Activated naive CD8-positive, alpha-beta T cell treated with anti-CD3 and anti-CD28 coated beads, Interleukin-2, amount 10 ng/mL, durations not matched to agents 7 days and 5 days (primary cell): ENCODE data around the gene GNS. TPM values are rescaled to one million over a fixed set of nuclear protein-coding genes. Genes with fewer than 3 reads are reported as not detected.
"Not testable (repeated sequence)": the region's sequence is repeated elsewhere in the genome, so short reads cannot be mapped to it uniquely, and the experiment has no call there.

Experiments used
- ATAC-seq: fragments of 150-1000 bp; cut with Tn5 transposase; one replicate; pipeline ENCODE4 v1.10.0; 2021; ENCODE audit warnings: low read depth, moderate library complexity
- POLR2A ChIA-PET: fragments of 350-600 bp; sonication (Branson Sonifier 250); formaldehyde crosslinking; loops from one replicate; lab custom pipeline; 2021; ENCODE audit warnings: antibody characterized with exemption; lab: Charles Lee
- DNase-seq: peaks from one replicate; pipeline ENCODE4 v3.0.0; 2021
- H3K27ac Mint-ChIP-seq: one replicate; pipeline ENCODE4 v1.8.0; 2022; ENCODE audit warnings: mild to moderate bottlenecking, mixed read lengths
- H3K27me3 Mint-ChIP-seq: one replicate; pipeline ENCODE4 v1.8.0; 2022; ENCODE audit warnings: mild to moderate bottlenecking, moderate library complexity, mixed read lengths
- H3K36me3 Mint-ChIP-seq: one replicate; pipeline ENCODE4 v1.8.0; 2021; ENCODE audit warnings: mild to moderate bottlenecking, mixed read lengths
- H3K4me1 Mint-ChIP-seq: one replicate; pipeline ENCODE4 v1.8.0; 2021; ENCODE audit warnings: mixed read lengths
- H3K4me3 Mint-ChIP-seq: one replicate; pipeline ENCODE4 v1.8.0; 2022; ENCODE audit warnings: mild to moderate bottlenecking, moderate library complexity, mixed read lengths
- H3K9me3 Mint-ChIP-seq: one replicate; pipeline ENCODE4 v1.8.0; 2021; ENCODE audit warnings: mixed read lengths
- total RNA-seq, 2 experiments: library from RNA; stranded (reverse); gene quantifications; one replicate each; pipeline ENCODE4 v1.2.3, GENCODE V29; 2021

Gene GNS
- total RNA-seq, 2 experiments from 2014 or later: 28.6 to 32.0 TPM

DNA sequence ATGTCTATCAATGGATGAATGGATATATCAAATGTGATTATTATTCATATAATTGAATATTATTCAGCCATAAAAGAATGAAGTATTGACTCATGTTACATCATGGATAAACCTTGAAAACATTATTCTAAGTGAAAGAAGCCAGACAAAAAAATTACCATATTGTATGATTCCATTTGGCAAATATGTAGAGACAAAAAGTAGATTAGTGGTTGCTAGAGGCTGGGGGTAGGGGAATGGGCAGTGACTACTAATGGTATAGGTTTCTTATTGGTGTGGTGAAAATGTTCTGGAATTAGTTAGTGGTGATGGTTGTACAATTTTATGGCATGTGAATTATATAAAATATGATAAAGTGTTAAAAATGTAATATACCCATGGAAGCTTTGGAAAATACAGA is 31.8 kb upstream of the GNS start:
- ATAC-seq (no peak), DNase-seq (no peak)
- H3K4me1 Mint-ChIP-seq: peaks cover 2% of the 10 kb centered on the region
- H3K27ac Mint-ChIP-seq: no peak overlapping the region
- no peaks in the 10 kb centered on the region for H3K36me3 Mint-ChIP-seq
- H3K4me3 Mint-ChIP-seq: no peak overlapping the region
- peaks cover 6% of the 10 kb centered on the region for H3K27me3 Mint-ChIP-seq
- H3K9me3 Mint-ChIP-seq: no peaks in the 10 kb centered on the region
- POLR2A ChIA-PET: no interaction called here

DNA sequence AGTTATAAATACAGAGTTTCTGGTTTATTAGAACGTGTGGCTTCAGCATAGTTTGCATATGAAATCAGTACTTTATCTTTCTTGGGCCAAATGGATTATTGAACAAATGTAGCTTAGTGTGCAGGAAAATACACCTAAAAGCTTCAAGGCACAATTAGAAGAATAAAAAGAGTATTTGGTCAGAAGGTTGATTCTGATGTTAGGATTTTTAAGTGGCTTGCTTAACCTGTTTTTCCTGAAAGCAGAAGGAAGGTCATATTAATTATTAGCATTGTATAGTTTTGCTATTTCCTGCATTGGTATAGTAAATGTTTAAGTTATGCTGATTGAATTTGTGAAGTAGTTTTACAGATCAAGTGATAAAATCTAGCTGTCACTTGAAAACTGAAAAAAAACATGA is 31.0 kb upstream of the GNS start:
- H3K27ac Mint-ChIP-seq: no peak overlapping the region
- H3K4me1 Mint-ChIP-seq: peaks cover 2% of the 10 kb centered on the region
- ATAC-seq: no peak
- no peak for DNase-seq
- H3K27me3 Mint-ChIP-seq: peaks cover 12% of the 10 kb centered on the region
- POLR2A ChIA-PET: no interaction called here
- no peak overlapping the region for H3K4me3 Mint-ChIP-seq
- no peaks in the 10 kb centered on the region for H3K9me3 Mint-ChIP-seq
- no peaks in the 10 kb centered on the region for H3K36me3 Mint-ChIP-seq

DNA sequence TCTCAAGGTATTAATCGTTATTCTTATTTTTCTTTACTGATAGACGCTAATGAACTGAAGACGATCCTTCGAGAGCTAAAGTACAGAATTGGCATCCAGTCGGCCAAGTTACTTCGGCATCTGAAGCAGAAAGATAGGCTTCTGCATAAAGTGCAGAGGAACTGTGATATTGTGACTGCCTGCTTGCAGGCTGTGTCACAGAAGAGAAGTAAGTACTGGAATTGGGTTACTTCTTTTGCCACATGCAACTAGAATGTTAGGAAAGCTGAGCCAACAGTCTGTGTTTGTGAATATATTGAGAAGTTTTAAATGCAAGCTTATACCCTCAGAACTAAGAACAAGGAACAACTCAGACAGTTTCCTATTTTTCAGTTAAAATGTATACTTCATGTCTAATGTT is 26.6 kb upstream of the GNS start:
- no peak for DNase-seq
- POLR2A ChIA-PET: no interaction called here
- peaks cover 11% of the 10 kb centered on the region for H3K4me1 Mint-ChIP-seq
- no peaks in the 10 kb centered on the region for H3K9me3 Mint-ChIP-seq
- H3K27ac Mint-ChIP-seq: no peak overlapping the region
- H3K27me3 Mint-ChIP-seq: peaks cover 45% of the 10 kb centered on the region
- H3K36me3 Mint-ChIP-seq: no peaks in the 10 kb centered on the region
- no peak overlapping the region for H3K4me3 Mint-ChIP-seq
- ATAC-seq: no peak

DNA sequence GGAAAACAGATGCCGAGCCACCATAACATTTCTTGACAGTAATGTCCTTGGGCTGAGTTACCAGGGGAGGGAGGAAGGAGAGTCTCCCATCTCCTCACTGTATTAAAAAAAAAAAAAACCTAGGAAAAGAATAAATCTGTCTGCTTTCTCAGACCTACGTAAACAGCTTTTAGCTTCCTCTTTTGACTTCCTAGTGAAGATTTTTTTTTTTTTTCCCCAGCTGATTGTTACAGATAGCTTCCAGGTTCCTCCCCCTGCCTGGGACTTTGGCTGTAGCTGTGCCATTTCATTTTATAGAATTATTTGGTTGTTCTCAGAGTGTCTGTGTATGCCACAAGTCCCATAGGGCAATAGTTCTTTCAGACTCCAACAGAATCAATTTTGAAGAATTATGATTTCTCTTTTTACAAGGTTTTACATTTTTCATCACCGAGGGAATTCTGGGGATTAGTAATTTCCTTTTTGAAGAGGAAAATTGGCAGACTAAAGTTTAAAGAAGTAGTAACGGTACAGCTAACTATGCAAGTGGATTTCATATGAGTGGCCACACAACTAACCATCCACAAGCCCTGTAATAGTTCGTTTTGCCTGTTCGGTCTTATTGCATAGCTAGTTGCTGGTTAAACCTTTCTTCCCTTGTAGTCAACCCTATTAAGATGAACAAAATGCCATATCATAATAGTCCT is 23.1 kb upstream of the GNS start:
- ATAC-seq: no peak
- Mint-ChIP-seq H3K36me3 (no peaks in the 10 kb centered on the region), H3K27ac (no peak overlapping the region), H3K9me3 (no peaks in the 10 kb centered on the region), H3K4me1 (peaks cover 14% of the 10 kb centered on the region), H3K4me3 (peak overlapping the region; percentile 80), H3K27me3 (peaks cover 72% of the 10 kb centered on the region)
- POLR2A ChIA-PET: no interaction called here
- no peak for DNase-seq

DNA sequence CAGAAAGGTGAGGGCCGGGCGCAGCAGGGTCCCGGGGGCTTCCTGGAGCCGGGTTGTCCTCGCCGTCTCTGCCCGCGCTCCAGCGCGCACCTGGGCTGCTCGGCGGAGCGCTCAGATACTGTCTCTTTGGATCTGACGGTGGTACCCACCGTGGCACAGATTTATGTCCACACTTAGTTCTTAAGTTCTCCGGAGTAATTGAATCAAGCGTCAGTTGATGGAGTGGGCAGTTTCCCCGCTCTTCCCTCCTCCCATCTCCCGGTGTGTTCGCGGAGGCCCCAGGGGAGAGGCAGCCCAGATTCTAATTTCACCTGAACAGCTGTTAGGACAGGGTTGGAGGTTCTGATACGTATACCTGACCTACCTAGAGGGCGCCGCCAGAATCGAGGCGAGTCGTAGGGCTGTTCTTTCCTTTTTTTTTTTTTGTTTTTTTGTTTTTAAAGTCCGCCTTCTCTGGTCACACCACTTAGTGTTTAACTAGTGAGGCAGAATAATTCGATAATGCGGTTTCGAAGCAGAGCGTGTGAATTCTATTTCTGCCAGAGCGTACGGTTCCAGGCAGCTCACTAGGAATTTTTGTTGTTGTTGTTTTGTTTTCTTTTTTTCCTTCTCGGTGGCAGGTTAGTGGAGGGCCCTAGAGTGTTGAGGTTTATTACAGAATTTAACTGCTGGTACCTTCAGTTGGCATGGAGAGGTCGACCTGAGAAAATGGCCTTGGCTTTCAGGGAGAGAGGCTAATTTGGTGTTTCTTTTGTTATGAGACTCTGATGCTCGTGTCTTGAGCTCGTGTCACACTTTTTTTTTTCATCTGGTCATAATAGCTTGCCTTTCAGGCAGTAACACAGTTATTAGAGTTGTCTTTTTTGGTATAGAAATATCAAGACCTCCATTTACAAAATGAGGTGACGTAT is 22.3 kb upstream of the GNS start:
- ATAC-seq: peak; percentile 43
- Mint-ChIP-seq H3K4me1 (peaks cover 14% of the 10 kb centered on the region), H3K4me3 (peak overlapping the region; percentile 80), H3K27me3 (peaks cover 80% of the 10 kb centered on the region), H3K9me3 (peaks cover 4% of the 10 kb centered on the region), H3K27ac (no peak overlapping the region), H3K36me3 (no peaks in the 10 kb centered on the region)
- POLR2A ChIA-PET: no interaction called here
- DNase-seq: peak; percentile 43

DNA sequence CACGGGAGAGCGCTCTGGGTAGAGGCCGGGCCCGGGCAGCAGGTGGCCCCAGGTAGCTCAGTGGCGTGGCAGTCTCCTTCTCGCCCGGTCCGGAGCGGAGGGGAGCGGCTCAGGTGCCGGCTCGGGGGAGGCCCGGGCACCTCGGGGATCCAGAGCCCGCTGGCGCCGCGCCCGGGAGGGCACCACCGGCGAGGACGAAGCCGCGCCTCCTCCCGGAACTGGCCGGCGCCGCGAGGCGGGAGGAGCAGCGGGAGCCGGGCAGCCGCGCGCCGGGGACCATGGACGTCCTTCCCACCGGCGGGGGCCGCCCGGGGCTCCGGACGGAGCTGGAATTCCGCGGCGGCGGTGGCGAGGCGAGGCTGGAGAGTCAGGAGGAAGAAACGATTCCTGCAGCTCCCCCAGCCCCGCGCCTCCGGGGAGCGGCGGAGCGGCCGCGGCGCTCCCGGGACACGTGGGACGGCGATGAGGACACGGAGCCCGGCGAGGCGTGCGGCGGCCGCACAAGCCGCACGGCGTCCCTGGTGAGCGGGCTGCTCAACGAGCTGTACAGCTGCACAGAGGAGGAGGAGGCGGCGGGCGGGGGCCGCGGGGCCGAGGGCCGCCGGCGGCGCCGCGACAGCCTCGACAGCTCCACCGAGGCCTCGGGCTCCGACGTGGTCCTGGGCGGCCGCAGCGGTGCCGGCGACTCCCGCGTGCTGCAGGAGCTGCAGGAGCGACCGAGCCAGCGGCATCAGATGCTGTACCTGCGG is 21.5 kb upstream of the GNS start:
- peaks cover 2% of the 10 kb centered on the region for H3K36me3 Mint-ChIP-seq
- peaks cover 10% of the 10 kb centered on the region for H3K9me3 Mint-ChIP-seq
- DNase-seq (peak; percentile 50), ATAC-seq (peak; percentile 41)
- H3K4me1 Mint-ChIP-seq: peaks cover 14% of the 10 kb centered on the region
- POLR2A ChIA-PET: interaction anchor here (0.9 kb wide), 1 partner anchor 170 kb away, joined by 3 read pairs; no protein-coding TSS in a partner anchor
- peaks cover 88% of the 10 kb centered on the region for H3K27me3 Mint-ChIP-seq
- no peak overlapping the region for H3K27ac Mint-ChIP-seq
- H3K4me3 Mint-ChIP-seq: peak overlapping the region; percentile 80

DNA sequence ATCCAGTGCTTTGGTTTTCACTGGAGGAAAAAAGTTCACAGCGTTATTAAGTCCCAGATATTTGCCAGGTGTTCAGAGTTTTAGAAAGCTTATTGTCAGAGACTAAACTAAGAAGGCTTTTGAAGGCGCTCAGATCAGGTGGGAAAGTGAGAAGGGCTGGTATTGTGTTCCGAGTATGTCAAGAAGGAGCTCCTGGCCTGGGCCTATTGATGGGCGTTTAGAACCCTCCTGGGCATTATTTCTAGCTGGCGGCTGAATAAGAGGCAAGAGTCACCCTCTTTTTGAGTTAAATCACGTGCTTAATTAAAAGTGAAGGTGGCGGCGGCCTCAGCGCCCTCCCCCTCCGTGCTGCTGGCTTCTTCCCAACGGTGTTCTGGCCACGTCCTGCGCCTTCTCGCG is 20.9 kb upstream of the GNS start:
- H3K27me3 Mint-ChIP-seq: peaks cover 88% of the 10 kb centered on the region
- POLR2A ChIA-PET: interaction anchor here (0.9 kb wide), 1 partner anchor 169 kb away, joined by 3 read pairs; no protein-coding TSS in a partner anchor
- peak overlapping the region; percentile 62 for H3K4me3 Mint-ChIP-seq
- ATAC-seq (no peak), DNase-seq (no peak)
- H3K27ac Mint-ChIP-seq: no peak overlapping the region
- H3K4me1 Mint-ChIP-seq: peaks cover 14% of the 10 kb centered on the region
- peaks cover 15% of the 10 kb centered on the region for H3K9me3 Mint-ChIP-seq
- H3K36me3 Mint-ChIP-seq: peaks cover 4% of the 10 kb centered on the region

DNA sequence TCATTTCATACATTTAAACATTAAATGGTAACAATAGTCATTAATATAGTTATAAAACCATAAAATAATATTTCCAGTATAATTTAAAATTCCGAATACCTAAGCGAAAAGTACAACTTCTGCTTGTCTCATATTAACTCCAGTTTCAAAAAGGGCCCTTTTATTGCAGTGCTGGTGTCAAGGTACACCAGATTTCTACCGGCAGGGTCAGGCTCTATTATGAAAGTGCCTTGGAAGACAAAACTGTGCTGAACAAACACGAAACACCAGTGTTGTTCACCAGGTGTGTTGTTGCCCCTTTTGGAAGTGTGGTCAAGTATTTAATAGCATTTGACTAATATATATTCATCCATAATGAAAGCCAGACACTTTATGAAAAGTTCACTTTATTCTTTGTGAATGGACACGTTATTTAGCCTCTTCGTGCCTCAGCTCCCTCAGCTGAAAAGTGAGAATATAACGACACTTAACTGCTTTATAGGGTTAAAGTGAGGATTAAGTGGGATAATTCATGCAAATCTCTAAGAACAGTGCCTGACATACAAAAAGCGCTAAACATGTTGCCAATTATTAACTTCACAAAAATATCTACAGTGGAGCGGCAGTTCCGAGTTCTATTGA is 20.3 kb upstream of the GNS start:
- Mint-ChIP-seq H3K36me3 (peaks cover 4% of the 10 kb centered on the region), H3K9me3 (peaks cover 17% of the 10 kb centered on the region), H3K27ac (no peak overlapping the region), H3K4me1 (peaks cover 14% of the 10 kb centered on the region), H3K27me3 (peaks cover 83% of the 10 kb centered on the region), H3K4me3 (peak overlapping the region; percentile 62)
- ATAC-seq (no peak), DNase-seq (no peak)
- POLR2A ChIA-PET: interaction anchor here (0.9 kb wide), 1 partner anchor 169 kb away, joined by 3 read pairs; no protein-coding TSS in a partner anchor

DNA sequence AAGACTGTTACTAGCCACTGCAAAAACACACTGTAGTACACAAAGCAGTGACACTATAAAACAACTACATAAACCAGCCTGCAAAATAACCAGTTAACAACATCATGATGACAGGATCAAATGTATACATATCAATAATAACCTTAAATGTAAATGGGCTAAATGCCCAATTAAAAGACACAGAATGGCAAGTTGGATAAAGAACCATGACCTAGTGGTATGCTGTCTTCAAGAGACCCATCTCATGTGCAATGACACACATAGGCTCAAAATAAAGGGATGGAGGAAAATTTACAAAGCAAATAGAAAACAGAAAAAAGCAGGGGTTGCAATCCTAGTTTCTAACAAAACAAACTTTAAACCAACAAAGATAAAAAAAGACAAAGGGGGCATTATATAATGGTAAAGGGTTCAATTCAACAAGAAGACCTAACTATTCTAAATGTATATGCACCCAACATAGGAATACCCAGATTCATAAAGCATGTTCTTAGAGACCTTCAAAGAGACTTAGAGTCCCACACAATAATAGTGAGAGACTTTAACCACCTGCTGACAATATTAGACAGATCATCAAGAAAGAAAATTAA is 16.0 kb upstream of the GNS start:
- DNase-seq, H3K4me1 Mint-ChIP-seq, ATAC-seq, H3K36me3 Mint-ChIP-seq, H3K27ac Mint-ChIP-seq, POLR2A ChIA-PET, H3K4me3 Mint-ChIP-seq: not testable (repeated sequence)
- Mint-ChIP-seq H3K9me3 (peaks cover 24% of the 10 kb centered on the region), H3K27me3 (peaks cover 54% of the 10 kb centered on the region)

DNA sequence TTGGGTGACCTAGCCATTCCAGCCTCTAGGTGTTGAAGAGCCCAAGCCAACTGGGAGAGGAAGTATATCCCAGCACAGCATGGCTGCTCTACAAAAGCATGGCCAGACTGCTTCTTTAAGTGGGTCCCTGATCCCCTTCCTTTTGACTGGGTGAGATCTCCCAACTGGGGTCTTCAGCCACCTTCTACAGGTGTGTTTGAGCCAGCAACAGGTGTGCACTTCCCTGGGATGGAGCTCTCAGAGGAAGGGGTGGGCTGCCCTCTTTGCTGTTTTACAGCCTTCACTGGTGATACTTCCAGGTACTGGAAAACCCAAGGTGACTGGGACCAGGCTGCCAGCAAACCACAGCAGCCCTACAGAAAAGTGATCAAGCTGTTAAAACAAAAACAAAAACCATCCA is 14.2 kb upstream of the GNS start:
- peaks cover 24% of the 10 kb centered on the region for H3K9me3 Mint-ChIP-seq
- ATAC-seq: no peak
- peaks cover 6% of the 10 kb centered on the region for H3K36me3 Mint-ChIP-seq
- no peak overlapping the region for H3K4me3 Mint-ChIP-seq
- H3K27ac Mint-ChIP-seq: no peak overlapping the region
- POLR2A ChIA-PET: no interaction called here
- H3K4me1 Mint-ChIP-seq: no peaks in the 10 kb centered on the region
- peaks cover 36% of the 10 kb centered on the region for H3K27me3 Mint-ChIP-seq
- DNase-seq: no peak

DNA sequence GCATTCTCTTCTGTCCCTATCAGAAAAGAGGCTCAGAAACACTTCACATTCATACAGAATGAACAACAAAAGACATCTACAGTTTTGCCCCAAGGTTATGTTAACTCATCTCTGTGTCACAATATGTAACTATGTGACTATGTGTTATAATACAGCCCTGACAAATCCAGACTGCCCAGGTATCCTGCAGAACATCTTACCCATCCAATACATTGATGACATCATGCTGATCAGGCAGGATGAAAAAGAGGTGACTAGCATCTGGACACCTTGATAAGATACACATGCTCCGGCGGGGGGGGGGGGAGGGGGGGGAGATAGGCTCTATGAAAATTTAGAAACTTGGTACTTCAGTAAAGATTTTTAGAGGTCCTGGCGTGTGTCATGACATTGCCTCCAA is 8.3 kb upstream of the GNS start:
- no peak overlapping the region for H3K27ac Mint-ChIP-seq
- H3K36me3 Mint-ChIP-seq: no peaks in the 10 kb centered on the region
- no peaks in the 10 kb centered on the region for H3K9me3 Mint-ChIP-seq
- peaks cover 3% of the 10 kb centered on the region for H3K27me3 Mint-ChIP-seq
- no peak overlapping the region for H3K4me3 Mint-ChIP-seq
- ATAC-seq: no peak
- POLR2A ChIA-PET: no interaction called here
- no peaks in the 10 kb centered on the region for H3K4me1 Mint-ChIP-seq
- DNase-seq: no peak

DNA sequence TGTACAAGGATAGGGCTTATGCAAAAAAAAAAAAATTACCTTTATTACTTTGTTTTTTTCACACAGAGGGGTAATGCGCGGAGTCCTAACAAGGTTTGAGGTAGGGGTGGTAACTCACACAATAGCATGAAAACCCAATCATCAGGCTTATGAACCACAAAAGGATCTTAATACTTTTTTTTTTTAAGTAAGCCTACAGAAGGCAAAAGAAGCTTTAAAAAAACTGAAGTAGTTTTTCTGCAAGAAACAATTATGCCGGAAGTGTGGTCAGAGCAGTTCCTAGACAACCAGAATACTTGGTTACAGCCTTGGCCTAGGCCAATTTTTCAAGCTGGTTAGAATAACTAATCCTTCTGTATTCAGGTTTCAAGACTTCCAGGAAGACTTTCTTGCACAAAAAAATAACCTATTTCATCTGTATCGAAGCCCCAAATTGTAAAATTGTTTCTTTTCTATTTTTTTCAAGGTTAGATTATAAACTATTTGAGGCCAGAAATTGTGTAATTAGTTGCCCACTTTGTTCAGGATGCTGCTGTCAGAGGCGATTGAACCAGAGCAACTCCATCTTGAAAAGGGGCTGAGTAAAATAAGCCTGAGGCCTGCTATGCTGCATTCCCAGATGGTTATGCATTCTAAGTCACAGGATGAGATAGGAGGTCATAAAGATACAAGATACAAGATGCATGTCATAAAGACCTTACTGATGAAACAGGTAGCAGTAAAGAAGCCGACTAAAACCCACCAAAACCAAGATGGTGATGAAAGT is 1.8 kb upstream of the GNS start:
- peaks cover 3% of the 10 kb centered on the region for H3K27me3 Mint-ChIP-seq
- no peak for ATAC-seq
- H3K4me3 Mint-ChIP-seq: no peak overlapping the region
- peak overlapping the region; percentile 44 for H3K27ac Mint-ChIP-seq
- H3K4me1 Mint-ChIP-seq: peaks cover 29% of the 10 kb centered on the region
- H3K9me3 Mint-ChIP-seq: no peaks in the 10 kb centered on the region
- POLR2A ChIA-PET: interaction anchor here (0.5 kb wide), 1 partner anchor 31 kb away, joined by 5 read pairs; no protein-coding TSS in a partner anchor
- H3K36me3 Mint-ChIP-seq: peaks cover 5% of the 10 kb centered on the region
- no peak for DNase-seq
